OCI-LY1 (cell line): ENCODE measurements around the gene PTTG2.

Experiments
- CTCF ChIP-seq: fragments of 200-600 bp; sonication (generic), shearing (Covaris generic); IDR thresholded peaks from 2 replicates; pipeline ENCODE4 v1.5.1; 2017; ENCODE audit warnings: mild to moderate bottlenecking, antibody characterized with exemption, low read length, moderate library complexity, mixed read lengths
- EZH2 ChIP-seq: fragments of 200-600 bp; sonication (generic), shearing (Covaris generic); IDR thresholded peaks from 2 replicates; pipeline ENCODE4 v1.8.0; 2017; ENCODE audit warnings: borderline replicate concordance, mixed run types, mild to moderate bottlenecking, antibody characterized with exemption, low read length, moderate library complexity, mixed read lengths

- no peak for TF ChIP-seq CTCF
- TF ChIP-seq EZH2, result no peak
These were observed 11.0 kb downstream of the PTTG2 start for GRCh38 chr4:37971202-37971601.
